Smooth muscle cell (in vitro differentiated cells): ENCODE results near the gene ECE1. TPM values are rescaled to one million over a fixed set of nuclear protein-coding genes. Genes with fewer than 3 reads are reported as not detected.

ENCODE experiments used
- DNase-seq: peaks from one replicate; lab custom pipeline; 2025; ENCODE audit not compliant: unreplicated experiment; lab: John Stamatoyannopoulos, UW
- H2AFZ ChIP-seq: fragments of 200-600 bp; sonication (generic); 2 replicates; pipeline ENCODE4 v1.6.0; 2016; ENCODE audit warnings: antibody characterized with exemption, low read depth, mild to moderate bottlenecking
- H3F3A ChIP-seq: fragments of 200-600 bp; sonication (generic); 2 replicates; pipeline ENCODE4 v1.6.0; 2017; ENCODE audit warnings: antibody characterized with exemption, low read depth
- H3K27ac ChIP-seq: fragments of 200-600 bp; sonication (generic); 2 replicates; pipeline ENCODE4 v1.5.1; 2016; ENCODE audit warnings: low read depth, mild to moderate bottlenecking
- H3K27me3 ChIP-seq: fragments of 200-600 bp; sonication (generic); 2 replicates; pipeline ENCODE4 v1.6.1; 2016; ENCODE audit warnings: low read depth, mild to moderate bottlenecking
- H3K36me3 ChIP-seq: fragments of 200-600 bp; sonication (generic); 2 replicates; pipeline ENCODE4 v1.5.1; 2016; ENCODE audit warnings: low read depth
- H3K4me1 ChIP-seq: fragments of 200-600 bp; sonication (generic); 2 replicates; pipeline ENCODE4 v1.5.1; 2016; ENCODE audit warnings: low read depth
- H3K4me2 ChIP-seq: fragments of 200-600 bp; sonication (generic); 2 replicates; pipeline ENCODE4 v1.6.0; 2016; ENCODE audit warnings: mild to moderate bottlenecking
- H3K4me3 ChIP-seq: fragments of 200-600 bp; sonication (generic); 2 replicates; pipeline ENCODE4 v1.5.1; 2016; ENCODE audit warnings: mild to moderate bottlenecking
- H3K79me2 ChIP-seq: fragments of 200-600 bp; sonication (generic); 2 replicates; pipeline ENCODE4 v1.6.0; 2016; ENCODE audit warnings: low read depth, mild to moderate bottlenecking
- H3K9ac ChIP-seq: fragments of 200-600 bp; sonication (generic); 2 replicates; pipeline ENCODE4 v1.6.0; 2016; ENCODE audit warnings: low read depth
- H3K9me3 ChIP-seq: fragments of 200-600 bp; sonication (generic); replicated peaks from 2 replicates; pipeline ENCODE4 v1.5.1; 2016; ENCODE audit warnings: low read depth
- H4K20me1 ChIP-seq: fragments of 200-600 bp; sonication (generic); 2 replicates; pipeline ENCODE4 v1.6.0; 2016; ENCODE audit warnings: low read depth
- CTCF ChIP-seq: fragments of 200-600 bp; sonication (generic); IDR thresholded peaks from 2 replicates; pipeline ENCODE4 v1.5.1; 2017; ENCODE audit warnings: borderline replicate concordance, mild to moderate bottlenecking, antibody characterized with exemption; ENCODE audit not compliant: insufficient read depth, poor library complexity, severe bottlenecking
- WGBS: methylation state at CpG from one replicate; pipeline ENCODE4 v1.1.7; 2016; ENCODE audit warnings: low lambda C conversion rate; 5-methylcytosine and 5-hydroxymethylcytosine counted together
- polyA plus RNA-seq: library from polyadenylated mRNA; unstranded; fragments of >200 nt; fragmentation: Nextera tagmentation; extraction: Ambion mirVana; gene quantifications from 2 replicates; pipeline ENCODE4 v1.2.1, GENCODE V29; 2016
- total RNA-seq: library from RNA; depleted of rRNA; stranded (reverse); fragments of >200 nt; gene quantifications from 2 replicates; pipeline ENCODE4 v1.2.3, GENCODE V29; 2014

The ECE1 gene
- total and polyA plus RNA-seq, 2 experiments from 2014 or later, result 108 to 129 TPM

DNA sequence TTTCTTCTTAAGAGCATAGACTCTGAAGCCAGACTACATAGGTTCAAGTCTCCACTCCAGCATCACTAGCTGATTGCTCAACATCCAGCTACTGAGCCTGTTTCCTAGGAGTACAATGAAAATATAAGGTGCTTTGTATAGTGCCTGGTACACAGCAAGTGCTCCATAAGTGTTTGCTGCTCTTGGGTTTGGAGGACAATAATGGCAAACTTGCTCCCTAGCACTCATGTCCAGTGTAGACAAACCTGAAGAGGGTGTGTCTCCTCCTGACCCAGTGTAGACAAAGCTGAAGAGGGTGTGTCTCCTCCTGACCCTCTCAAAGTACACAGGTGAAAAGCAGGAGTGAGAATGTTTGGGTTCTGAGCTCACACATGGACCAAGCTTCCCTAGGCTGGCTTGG lies 10.5 kb upstream of the ECE1 start:
- DNase-seq, result no peak
- Histone ChIP-seq H3F3A (peaks cover 12% of the 10 kb centered on the region), H3K27ac (peak overlapping the region; percentile 29), H3K4me2 (no peak overlapping the region), H3K9me3 (no peaks in the 10 kb centered on the region), H3K4me1 (peaks cover 11% of the 10 kb centered on the region), H3K9ac (no peak overlapping the region), H2AFZ (no peak overlapping the region), H3K4me3 (no peak overlapping the region), H4K20me1 (peaks cover 71% of the 10 kb centered on the region), H3K79me2 (peaks cover 87% of the 10 kb centered on the region), H3K27me3 (no peaks in the 10 kb centered on the region), H3K36me3 (no peaks in the 10 kb centered on the region)
- TF ChIP-seq CTCF, result no peak

- Histone ChIP-seq H3K27me3 (no peaks in the 10 kb centered on the region), H3K4me3 (no peak overlapping the region), H4K20me1 (peaks cover 77% of the 10 kb centered on the region), H3K4me1 (peaks cover 6% of the 10 kb centered on the region), H2AFZ (no peak overlapping the region), H3K9ac (no peak overlapping the region), H3K27ac (peak overlapping the region; percentile 6), H3K9me3 (no peaks in the 10 kb centered on the region), H3F3A (peaks cover 14% of the 10 kb centered on the region), H3K36me3 (no peaks in the 10 kb centered on the region), H3K79me2 (peaks cover 87% of the 10 kb centered on the region), H3K4me2 (no peak overlapping the region)
- DNase-seq, result no peak
- no peak for TF ChIP-seq CTCF
- 89% methylated on average over 4 of the region's 4 CpGs for WGBS
Observed at GRCh38 chr1:21299780-21300395, 9.6 kb upstream of the ECE1 start.

DNA sequence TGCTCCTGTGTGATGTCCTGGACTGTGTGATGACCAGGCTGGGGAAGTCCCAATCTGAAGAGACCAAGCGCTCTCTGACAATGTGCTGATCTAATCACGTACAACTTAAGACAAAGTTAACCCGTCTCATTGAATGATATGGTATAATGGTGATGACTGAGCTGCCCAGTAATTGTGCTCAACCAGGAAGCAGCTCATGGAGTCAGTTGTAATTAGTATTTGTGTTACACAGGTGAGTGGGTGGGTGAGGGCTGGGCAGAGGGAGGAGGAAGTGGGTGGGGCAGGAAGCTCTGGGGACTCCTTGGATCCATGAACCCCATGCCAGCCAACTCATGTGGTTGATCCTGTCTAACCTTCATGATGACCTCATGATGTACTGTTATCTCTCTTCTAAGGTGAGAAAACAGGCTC lies 8.7 kb upstream of the ECE1 start:
- H3K4me1 ChIP-seq, result peaks cover 6% of the 10 kb centered on the region
- H3K27ac ChIP-seq, result peak overlapping the region; percentile 6
- no peak for TF ChIP-seq CTCF
- H2AFZ ChIP-seq, result no peak overlapping the region
- H3K4me2 ChIP-seq, result no peak overlapping the region
- no peaks in the 10 kb centered on the region for H3K27me3 ChIP-seq
- no peak for DNase-seq
- peaks cover 88% of the 10 kb centered on the region for H3K79me2 ChIP-seq
- no peaks in the 10 kb centered on the region for H3K36me3 ChIP-seq
- peaks cover 81% of the 10 kb centered on the region for H4K20me1 ChIP-seq
- 74% methylated on average over 3 of the region's 3 CpGs for WGBS
- no peaks in the 10 kb centered on the region for H3K9me3 ChIP-seq
- peaks cover 19% of the 10 kb centered on the region for H3F3A ChIP-seq
- H3K9ac ChIP-seq, result no peak overlapping the region
- no peak overlapping the region for H3K4me3 ChIP-seq

GRCh38 chr1:21297975-21298374 lies 7.7 kb upstream of the ECE1 start:
- Histone ChIP-seq H3K9ac (no peak overlapping the region), H3K4me2 (no peak overlapping the region), H3K27ac (peak overlapping the region; percentile 31), H3K27me3 (no peaks in the 10 kb centered on the region), H3K9me3 (no peaks in the 10 kb centered on the region), H3K4me3 (no peak overlapping the region), H3K36me3 (no peaks in the 10 kb centered on the region), H3F3A (peaks cover 19% of the 10 kb centered on the region), H3K79me2 (peaks cover 87% of the 10 kb centered on the region), H4K20me1 (peaks cover 75% of the 10 kb centered on the region), H2AFZ (no peak overlapping the region), H3K4me1 (peaks cover 13% of the 10 kb centered on the region)
- no peak for TF ChIP-seq CTCF
- no peak for DNase-seq
- WGBS, result 68% methylated on average over 13 of the region's 13 CpGs
